ENCODE data around the gene PARD6B. TPM values are rescaled to one million over a fixed set of nuclear protein-coding genes. Genes with fewer than 3 reads are reported as not detected.
A peak's percentile ranks its signal among the peaks of the same experiment; 100 is the strongest.

The PARD6B gene
- total and polyA plus RNA-seq, 2 of the 13 experiments (the other 11 are each of a cell fraction or from before 2014, with no cell fraction given): 6.9 to 22.2 TPM

DNA sequence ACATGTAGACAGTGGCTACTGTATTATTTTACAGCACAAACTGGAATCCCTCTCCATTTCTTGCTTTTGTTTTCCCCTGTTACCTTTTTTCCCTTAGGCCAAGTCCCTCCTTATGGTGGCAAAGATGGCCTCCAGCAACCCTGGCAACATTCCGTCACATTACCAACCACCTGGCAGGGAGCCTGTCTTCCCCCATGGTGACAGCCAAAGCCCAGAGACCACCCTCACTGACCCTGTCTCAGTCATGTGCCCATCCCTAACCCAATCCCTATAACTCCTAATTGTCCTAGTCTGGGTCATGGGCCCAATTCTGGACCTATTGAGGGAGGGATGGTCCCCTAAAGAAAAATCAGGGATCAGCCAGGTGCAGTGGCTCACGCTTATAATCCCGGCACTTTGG, 27.6 kb downstream of the PARD6B start:
- Histone ChIP-seq H3K36me3 (replicated peaks in 1 of 2; ENCODE audit: control insufficient read depth in 1 of 2, insufficient read depth in 2 of 2, low read length in 2 of 2) (no peaks in the 10 kb centered on the region), H3K4me2 (ENCODE audit: low read depth, low read length) (no peak overlapping the region), H3K4me3 (replicated peaks in 1 of 3; ENCODE audit: insufficient read depth in 1 of 3, low read depth in 2 of 3, low read length in 3 of 3) (no peak overlapping the region), H4K20me1 (ENCODE audit: insufficient read depth, low read length) (no peaks in the 10 kb centered on the region), H3K4me1 (ENCODE audit: insufficient read depth, low read length) (peaks cover 37% of the 10 kb centered on the region), H3K27ac (ENCODE audit: extremely low read length, insufficient read depth, low read length) (no peak overlapping the region), H2AFZ (ENCODE audit: low read length) (no peak overlapping the region), H3K9me3 (ENCODE audit: low read length) (no peaks in the 10 kb centered on the region), H3K9ac (ENCODE audit: insufficient read depth, low read depth, low read length) (no peak overlapping the region), H3K79me2 (ENCODE audit: insufficient read depth, low read length) (no peaks in the 10 kb centered on the region), H3K27me3 (ENCODE audit: control insufficient read depth in 1 of 2, insufficient read depth in 2 of 2, low read length in 2 of 2) (no peaks in the 10 kb centered on the region)
- DNase-seq (ENCODE audit: low spot score) (no peak), ATAC-seq (no peak), FAIRE-seq (no peak)
- no TSS peak for BruUV-seq (replicated peaks)
- ChIA-PET POLR2A (no interaction called here), CTCF (ENCODE audit: low intra/inter-chr PET ratio, low total read pairs) (no interaction called here)
- in situ Hi-C loops (cut with HindIII; ENCODE audit: extremely low pct_ligation_motif_present, low pct_unique_long_range_greater_than_20kb) (no loop called here), intact Hi-C loops (cut with micrococcal nuclease; ENCODE audit: unreplicated experiment) (no loop called here)
- no peak for TF ChIP-seq ZNF276 (CRISPR knock-in tag; IDR thresholded peaks at IDR 0.05; ENCODE audit: low read depth)
- TF ChIP-seq PCBP1 (IDR thresholded peaks at IDR 0.05; ENCODE audit: borderline replicate concordance, low read depth, low read length): no peak
- no peak for TF ChIP-seq ZNF75D (CRISPR knock-in tag; IDR thresholded peaks at IDR 0.05; ENCODE audit: borderline replicate concordance)
- TF ChIP-seq ZNF891 (CRISPR knock-in tag; IDR thresholded peaks at IDR 0.05): 0 out of 2 replicates have a peak, but pooled peaks have one; percentile 39
- TF ChIP-seq PITX1 (CRISPR knock-in tag; IDR thresholded peaks at IDR 0.05): 0 out of 2 replicates have a peak, but pooled peaks have one; percentile 43
- TF ChIP-seq ZNF781 (CRISPR knock-in tag; IDR thresholded peaks at IDR 0.05; ENCODE audit: borderline replicate concordance, not compliant biosample characterization): peak; percentile 52
- WGBS (ENCODE audit: low lambda C conversion rate): 98% methylated on average over 3 of the region's 3 CpGs

GRCh38 chr20:50759678-50760077, 28.3 kb downstream of the PARD6B start:
- H3K9me3 ChIP-seq (ENCODE audit: low read length): no peaks in the 10 kb centered on the region
- FAIRE-seq: no peak
- no peak overlapping the region for H3K4me2 ChIP-seq (ENCODE audit: low read depth, low read length)
- intact Hi-C loops (cut with micrococcal nuclease; ENCODE audit: unreplicated experiment): no loop called here
- no TSS peak for BruUV-seq (replicated peaks)
- ChIA-PET CTCF (ENCODE audit: low intra/inter-chr PET ratio, low total read pairs) (no interaction called here), POLR2A (no interaction called here)
- no peak for TF ChIP-seq NR2F2 (IDR thresholded peaks at IDR 0.05; ENCODE audit: borderline replicate concordance, low read depth)
- TF ChIP-seq, protein P1, sequence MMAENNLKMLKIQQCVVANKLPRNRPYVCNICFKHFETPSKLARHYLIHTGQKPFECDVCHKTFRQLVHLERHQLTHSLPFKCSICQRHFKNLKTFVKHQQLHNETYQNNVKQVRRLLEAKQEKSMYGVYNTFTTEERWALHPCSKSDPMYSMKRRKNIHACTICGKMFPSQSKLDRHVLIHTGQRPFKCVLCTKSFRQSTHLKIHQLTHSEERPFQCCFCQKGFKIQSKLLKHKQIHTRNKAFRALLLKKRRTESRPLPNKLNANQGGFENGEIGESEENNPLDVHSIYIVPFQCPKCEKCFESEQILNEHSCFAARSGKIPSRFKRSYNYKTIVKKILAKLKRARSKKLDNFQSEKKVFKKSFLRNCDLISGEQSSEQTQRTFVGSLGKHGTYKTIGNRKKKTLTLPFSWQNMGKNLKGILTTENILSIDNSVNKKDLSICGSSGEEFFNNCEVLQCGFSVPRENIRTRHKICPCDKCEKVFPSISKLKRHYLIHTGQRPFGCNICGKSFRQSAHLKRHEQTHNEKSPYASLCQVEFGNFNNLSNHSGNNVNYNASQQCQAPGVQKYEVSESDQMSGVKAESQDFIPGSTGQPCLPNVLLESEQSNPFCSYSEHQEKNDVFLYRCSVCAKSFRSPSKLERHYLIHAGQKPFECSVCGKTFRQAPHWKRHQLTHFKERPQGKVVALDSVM (CRISPR knock-in tag; IDR thresholded peaks at IDR 0.05): peak; percentile 45; the same call in 1 of the 2 replicates
- no peaks in the 10 kb centered on the region for H3K27me3 ChIP-seq (ENCODE audit: control insufficient read depth in 1 of 2, insufficient read depth in 2 of 2, low read length in 2 of 2)
- DNase-seq (ENCODE audit: low spot score): no peak
- in situ Hi-C loops (cut with HindIII; ENCODE audit: extremely low pct_ligation_motif_present, low pct_unique_long_range_greater_than_20kb): no loop called here
- no peak for ATAC-seq
- no peak overlapping the region for H2AFZ ChIP-seq (ENCODE audit: low read length)
- 97% methylated on average over 5 of the region's 5 CpGs for WGBS (ENCODE audit: low lambda C conversion rate)
- H4K20me1 ChIP-seq (ENCODE audit: insufficient read depth, low read length): no peaks in the 10 kb centered on the region
- H3K27ac ChIP-seq (ENCODE audit: extremely low read length, insufficient read depth, low read length): no peak overlapping the region
- no peak overlapping the region for H3K4me3 ChIP-seq (replicated peaks in 1 of 3; ENCODE audit: insufficient read depth in 1 of 3, low read depth in 2 of 3, low read length in 3 of 3)
- no peak overlapping the region for H3K9ac ChIP-seq (ENCODE audit: insufficient read depth, low read depth, low read length)
- H3K36me3 ChIP-seq (replicated peaks in 1 of 2; ENCODE audit: control insufficient read depth in 1 of 2, insufficient read depth in 2 of 2, low read length in 2 of 2): no peaks in the 10 kb centered on the region
- H3K79me2 ChIP-seq (ENCODE audit: insufficient read depth, low read length): no peaks in the 10 kb centered on the region
- H3K4me1 ChIP-seq (ENCODE audit: insufficient read depth, low read length): peaks cover 44% of the 10 kb centered on the region

Data from HepG2 (cell line).